ENCODE measurements around the gene LIN7A. TPM values are rescaled to one million over a fixed set of nuclear protein-coding genes. Genes with fewer than 3 reads are reported as not detected.

LIN7A gene
- 0.13 TPM in 1 of 2 replicates, not detected in the other for total RNA-seq

GRCh38 chr12:80937391-80938238 lies at the start of gene LIN7A:
Gene LIN7A (minus strand): TSS chr12:80937934. CDS start chr12:80937722, 212 bp downstream.

Small RNA genes lying within 50 kb of the gene (small RNA-seq; reads per million reads assigned to genes)
- gene MIR617 (not detected), gene MIR618 (not detected)

Other genes with a start within 250 kb of the LIN7A start
- gene MYF6, start 230.3 kb downstream of the LIN7A start, total RNA-seq, result not detected in 2 replicates
- gene MYF5, start 221.0 kb downstream of the LIN7A start, total RNA-seq, result not detected in 2 replicates
- 12.6 and 14.2 TPM in 2 replicates for gene ACSS3, start 140.1 kb upstream of the LIN7A start, total RNA-seq

Measured in articular chondrocyte of knee joint (primary cell).